Right lobe of liver (tissue), 4 donors: ENCODE results near the gene TSPAN18.

Experiments
- CTCF ChIP-seq, 4 donors: fragments of 200-600 bp in 3 of 4; fragments of 450-650 bp in 1 of 4; IDR thresholded peaks; one replicate each; pipeline versions ENCODE4 v1.5.1 to v1.8.0; 2016 to 2022; ENCODE audit warnings: antibody characterized with exemption in 4 of 4, mild to moderate bottlenecking in 2 of 4
- POLR2A ChIP-seq: fragments of 450-650 bp; IDR thresholded peaks from one replicate; pipeline ENCODE4 v1.6.1; 2017; ENCODE audit warnings: antibody characterized with exemption, mild to moderate bottlenecking
- donor health status: DM: no; HTN: no; CAD: no.
- donor health status: DM: no; HTN: no; CAD: no.
- donor health status: DM: no; HTN: yes; CAD: no.

- TF ChIP-seq CTCF (IDR thresholded peaks at IDR 0.05), result no peak
- TF ChIP-seq POLR2A, result no peak
These were observed 37.8 kb downstream of the TSPAN18 start for GRCh38 chr11:44764583-44764982.
